ENCODE results near the gene GRAMD4.

GRAMD4 gene

DNA sequence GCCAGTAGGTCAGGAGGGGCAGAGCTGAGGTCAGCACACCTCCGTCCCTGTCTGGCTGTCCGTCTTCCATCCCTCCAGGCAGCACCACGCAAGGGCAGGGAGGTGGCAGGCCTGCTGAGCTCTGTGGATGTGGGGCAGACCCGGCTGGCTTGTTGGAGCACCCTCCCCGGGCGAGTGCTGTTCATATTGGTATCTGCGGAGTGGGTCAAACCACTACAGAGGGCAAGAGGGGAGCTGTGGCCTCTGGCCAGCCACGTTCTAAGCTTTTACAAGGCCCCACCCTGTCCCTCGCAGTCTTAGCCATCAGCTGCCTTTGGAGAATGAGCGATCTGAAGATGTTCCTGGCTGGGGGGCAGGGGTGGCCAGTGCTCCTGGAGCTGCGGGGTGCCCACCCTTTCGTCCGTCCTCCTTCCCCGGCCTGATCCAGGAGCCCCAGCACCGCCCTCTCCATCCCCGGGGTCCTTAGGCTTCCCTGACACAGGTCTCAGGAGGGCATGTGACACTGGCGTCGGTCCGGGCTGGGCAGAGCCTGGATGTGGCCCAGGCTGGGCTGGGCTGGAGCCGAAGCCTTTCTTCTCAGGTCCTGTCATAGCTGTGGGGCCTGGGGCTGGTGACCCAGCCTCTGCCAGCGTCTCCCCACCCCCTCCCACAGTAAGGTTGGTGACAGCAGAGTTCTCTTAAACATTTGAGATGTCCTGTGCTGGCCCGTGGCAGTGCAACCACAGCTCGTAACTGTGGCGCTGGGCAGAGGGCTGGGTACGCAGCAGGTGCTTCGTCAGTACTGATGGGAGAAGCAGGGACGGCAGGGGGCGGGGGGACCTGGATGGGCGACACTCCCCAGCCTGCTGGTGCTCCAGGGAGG lies 31.7 kb upstream of the GRAMD4 start:
- peak; percentile 68 for FAIRE-seq
- no peak for DNase-seq (ENCODE audit: insufficient read length, low spot score)
- TF ChIP-seq POU2F2 (IDR thresholded peaks at IDR 0.05; ENCODE audit: low read depth, low read length) (no peak), POLR2AphosphoS5 (IDR thresholded peaks at IDR 0.05; ENCODE audit: low read depth, low read length) (no peak; the same call in 1 of the 2 replicates), SPI1 (IDR thresholded peaks at IDR 0.05; ENCODE audit: low read depth, low read length) (no peak), TAF1 (IDR thresholded peaks at IDR 0.05; ENCODE audit: low read depth, low read length) (no peak), PAX5 (IDR thresholded peaks at IDR 0.05; ENCODE audit: insufficient read depth, low read length, severe bottlenecking) (no peak), POLR2A (IDR thresholded peaks at IDR 0.05; ENCODE audit: low read depth, low read length) (no peak)

DNA sequence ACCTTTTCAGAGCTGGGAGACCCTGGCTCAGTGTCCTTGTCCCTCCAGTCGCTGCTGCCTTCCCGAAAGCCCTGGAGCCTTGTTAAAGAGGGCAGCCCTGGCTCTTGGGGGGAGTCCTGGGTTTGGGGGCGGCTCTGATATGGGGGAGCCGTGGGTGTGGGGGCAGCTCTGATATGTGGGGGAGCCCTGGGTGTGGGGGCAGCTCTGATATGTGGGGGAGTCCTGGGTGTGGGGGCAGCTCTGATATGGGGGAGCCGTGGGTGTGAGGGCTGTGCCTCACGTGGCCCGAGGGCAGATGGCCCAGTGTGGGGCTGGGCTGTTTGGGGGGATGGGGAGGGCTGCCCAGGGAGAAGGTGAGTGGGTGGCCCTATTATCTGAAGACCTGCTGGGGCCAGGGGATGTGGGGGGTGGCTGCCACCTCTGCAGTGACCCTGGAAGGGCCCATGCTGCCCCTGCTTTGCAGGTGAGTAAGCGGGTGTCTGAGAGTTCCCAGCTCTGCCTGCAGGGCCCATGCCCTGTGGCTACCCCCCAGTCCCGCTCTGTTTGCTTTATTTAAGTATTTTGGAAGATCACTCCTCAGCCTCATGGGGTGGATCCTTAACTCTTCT lies 30.9 kb upstream of the GRAMD4 start:
- no peak for DNase-seq (ENCODE audit: insufficient read length, low spot score)
- no peak for FAIRE-seq
- no peak for TF ChIP-seq POLR2AphosphoS5 (IDR thresholded peaks at IDR 0.05; ENCODE audit: low read depth, low read length)
- no peak for TF ChIP-seq PAX5 (IDR thresholded peaks at IDR 0.05; ENCODE audit: insufficient read depth, low read length, severe bottlenecking)
- no peak for TF ChIP-seq SPI1 (IDR thresholded peaks at IDR 0.05; ENCODE audit: low read depth, low read length)
- no peak for TF ChIP-seq POLR2A (IDR thresholded peaks at IDR 0.05; ENCODE audit: low read depth, low read length)
- no peak for TF ChIP-seq POU2F2 (IDR thresholded peaks at IDR 0.05; ENCODE audit: low read depth, low read length)
- TF ChIP-seq TAF1 (IDR thresholded peaks at IDR 0.05; ENCODE audit: low read depth, low read length): no peak

DNA sequence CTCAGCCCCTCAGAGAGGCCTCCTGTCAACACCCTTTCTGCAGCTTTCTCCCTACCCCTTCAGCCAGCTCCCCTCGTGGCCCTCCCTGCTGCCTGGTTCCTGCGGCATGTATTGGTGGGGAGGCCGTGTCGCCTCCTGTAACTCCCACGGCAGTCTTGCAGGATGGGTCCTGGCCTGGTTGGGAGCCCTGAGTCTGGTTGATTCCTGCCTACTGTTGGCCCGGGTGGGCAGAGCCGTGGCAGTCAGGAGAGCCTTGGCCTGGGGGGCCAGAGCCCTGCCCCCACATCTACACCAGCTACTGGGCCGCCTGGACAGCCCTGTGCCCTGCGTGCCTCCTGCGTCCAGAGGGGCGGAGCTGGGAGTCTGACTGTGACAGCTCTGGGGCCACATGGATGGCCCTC lies 30.3 kb upstream of the GRAMD4 start:
- DNase-seq (ENCODE audit: insufficient read length, low spot score) (no peak), FAIRE-seq (no peak)
- TF ChIP-seq TAF1 (IDR thresholded peaks at IDR 0.05; ENCODE audit: low read depth, low read length) (no peak), SPI1 (IDR thresholded peaks at IDR 0.05; ENCODE audit: low read depth, low read length) (no peak), PAX5 (IDR thresholded peaks at IDR 0.05; ENCODE audit: insufficient read depth, low read length, severe bottlenecking) (no peak), POLR2A (IDR thresholded peaks at IDR 0.05; ENCODE audit: low read depth, low read length) (no peak), POU2F2 (IDR thresholded peaks at IDR 0.05; ENCODE audit: low read depth, low read length) (no peak), POLR2AphosphoS5 (IDR thresholded peaks at IDR 0.05; ENCODE audit: low read depth, low read length) (no peak)

DNA sequence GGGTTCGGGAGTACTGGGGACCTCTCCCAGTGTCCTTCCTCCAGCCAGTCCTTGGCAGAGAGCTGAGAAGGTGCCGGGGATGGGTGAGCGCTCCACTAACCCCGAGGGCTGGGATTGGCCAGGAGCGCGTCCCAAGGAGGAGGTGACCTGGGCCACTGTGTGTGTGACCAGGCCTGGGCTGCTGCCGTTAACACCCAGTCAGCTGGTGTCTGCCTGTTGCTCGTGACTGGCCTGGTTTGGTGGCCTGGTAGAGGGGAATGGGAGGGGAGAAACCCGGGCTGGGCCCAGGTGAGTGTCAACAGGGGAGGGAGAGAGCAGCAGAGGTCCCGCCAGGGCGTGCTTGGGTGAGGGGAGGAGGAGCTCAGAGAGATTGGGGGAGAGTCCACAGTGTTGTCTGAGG lies 29.9 kb upstream of the GRAMD4 start:
- no peak for FAIRE-seq

DNA sequence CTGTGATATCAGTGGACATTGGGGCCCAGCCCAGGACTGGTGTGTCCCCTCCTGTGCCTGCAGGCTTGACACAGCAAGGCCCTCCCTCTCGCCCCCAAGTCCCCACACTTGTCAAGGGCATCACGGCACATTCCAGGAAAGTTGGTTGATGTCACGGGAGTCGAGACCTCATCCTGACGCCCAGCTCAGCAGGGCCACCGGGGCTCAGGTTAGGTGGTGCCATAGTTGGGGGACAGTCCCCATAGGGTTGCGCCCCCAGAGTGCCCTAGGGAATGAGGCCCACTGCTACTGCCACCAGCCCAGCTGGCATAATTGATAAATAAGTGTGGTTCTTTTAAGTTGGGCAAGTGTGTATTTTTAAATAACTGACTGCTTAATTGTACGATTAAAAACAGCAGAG lies 28.3 kb upstream of the GRAMD4 start:
- no peak for DNase-seq (ENCODE audit: insufficient read length, low spot score)
- no peak for TF ChIP-seq POU2F2 (IDR thresholded peaks at IDR 0.05; ENCODE audit: low read depth, low read length)
- TF ChIP-seq POLR2AphosphoS5 (IDR thresholded peaks at IDR 0.05; ENCODE audit: low read depth, low read length): no peak
- no peak for TF ChIP-seq PAX5 (IDR thresholded peaks at IDR 0.05; ENCODE audit: insufficient read depth, low read length, severe bottlenecking)
- peak; percentile 58 for FAIRE-seq

More for the DNA sequence above, 29.9 kb upstream of the GRAMD4 start:
- TF ChIP-seq PAX5 (IDR thresholded peaks at IDR 0.05; ENCODE audit: insufficient read depth, low read length, severe bottlenecking) (no peak), SPI1 (IDR thresholded peaks at IDR 0.05; ENCODE audit: low read depth, low read length) (no peak), POU2F2 (IDR thresholded peaks at IDR 0.05; ENCODE audit: low read depth, low read length) (no peak), TAF1 (IDR thresholded peaks at IDR 0.05; ENCODE audit: low read depth, low read length) (no peak), POLR2AphosphoS5 (IDR thresholded peaks at IDR 0.05; ENCODE audit: low read depth, low read length) (no peak), POLR2A (IDR thresholded peaks at IDR 0.05; ENCODE audit: low read depth, low read length) (no peak)
- no peak for DNase-seq (ENCODE audit: insufficient read length, low spot score)

DNA sequence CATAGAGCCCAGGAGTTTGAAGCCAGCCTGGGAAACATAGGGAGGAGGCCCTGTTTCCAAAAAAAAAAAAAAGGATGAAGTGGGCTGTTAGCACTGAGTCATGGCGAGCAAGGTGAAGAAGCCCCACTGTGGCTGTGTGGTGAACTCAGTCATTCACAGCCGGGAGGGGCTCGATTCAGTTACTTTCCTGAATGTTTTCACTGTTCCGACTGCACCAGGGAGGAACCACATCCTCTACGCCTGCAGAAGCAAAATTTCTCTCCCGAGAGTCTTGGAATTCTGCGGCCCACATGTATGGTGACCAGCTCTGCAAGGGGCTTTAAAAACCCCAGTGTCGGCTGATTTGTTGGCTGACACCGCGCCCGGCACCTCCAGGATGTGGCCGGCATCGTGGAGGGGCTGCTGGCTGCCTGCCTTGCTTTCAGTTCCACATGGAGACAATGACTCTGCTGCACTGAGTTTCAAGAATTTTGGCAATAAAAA lies 27.8 kb upstream of the GRAMD4 start:
- DNase-seq (ENCODE audit: insufficient read length, low spot score) (peak; percentile 71), FAIRE-seq (peak; percentile 97)
- TF ChIP-seq SPI1 (IDR thresholded peaks at IDR 0.05; ENCODE audit: low read depth, low read length): peak; percentile 92
- TF ChIP-seq POLR2A (IDR thresholded peaks at IDR 0.05; ENCODE audit: low read depth, low read length): 0 out of 2 replicates have a peak, but pooled peaks have one; percentile 25
- TF ChIP-seq POU2F2 (IDR thresholded peaks at IDR 0.05; ENCODE audit: low read depth, low read length): no peak

- FAIRE-seq: peak; percentile 90
- TF ChIP-seq POLR2AphosphoS5 (IDR thresholded peaks at IDR 0.05; ENCODE audit: low read depth, low read length) (no peak), POU2F2 (IDR thresholded peaks at IDR 0.05; ENCODE audit: low read depth, low read length) (no peak), TAF1 (IDR thresholded peaks at IDR 0.05; ENCODE audit: low read depth, low read length) (no peak), POLR2A (IDR thresholded peaks at IDR 0.05; ENCODE audit: low read depth, low read length) (no peak), SPI1 (IDR thresholded peaks at IDR 0.05; ENCODE audit: low read depth, low read length) (peak; percentile 80)
- no peak for DNase-seq (ENCODE audit: insufficient read length, low spot score)
Measured at GRCh38 chr22:46593211-46593681, 26.9 kb upstream of the GRAMD4 start.

GRCh38 chr22:46593996-46594946 lies 25.9 kb upstream of the GRAMD4 start:
- TF ChIP-seq POLR2AphosphoS5 (IDR thresholded peaks at IDR 0.05; ENCODE audit: low read depth, low read length) (no peak), TAF1 (IDR thresholded peaks at IDR 0.05; ENCODE audit: low read depth, low read length) (no peak), POU2F2 (IDR thresholded peaks at IDR 0.05; ENCODE audit: low read depth, low read length) (no peak), POLR2A (IDR thresholded peaks at IDR 0.05; ENCODE audit: low read depth, low read length) (no peak), PAX5 (IDR thresholded peaks at IDR 0.05; ENCODE audit: insufficient read depth, low read length, severe bottlenecking) (no peak), SPI1 (IDR thresholded peaks at IDR 0.05; ENCODE audit: low read depth, low read length) (no peak)
- no peak for DNase-seq (ENCODE audit: insufficient read length, low spot score)
- FAIRE-seq: no peak

DNA sequence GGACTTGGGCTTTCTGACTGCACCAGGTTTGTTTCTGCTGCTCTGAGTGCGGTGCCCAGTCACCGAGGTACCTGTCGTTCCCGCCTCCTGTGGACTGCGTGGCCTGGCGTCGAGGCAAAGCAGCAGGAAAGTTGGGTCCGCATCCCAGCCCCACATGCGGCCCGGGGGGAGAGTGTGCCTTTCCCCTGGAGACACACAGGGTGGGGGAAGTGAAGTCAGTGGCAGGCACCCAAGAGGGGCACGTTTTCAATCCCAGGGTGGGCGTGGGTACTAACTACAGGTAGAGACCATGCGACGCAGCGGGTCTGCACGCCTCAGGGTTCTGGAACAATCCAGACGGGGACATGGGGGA lies 25.3 kb upstream of the GRAMD4 start:
- FAIRE-seq (no peak), DNase-seq (ENCODE audit: insufficient read length, low spot score) (no peak)
- TF ChIP-seq POLR2A (IDR thresholded peaks at IDR 0.05; ENCODE audit: low read depth, low read length) (no peak), PAX5 (IDR thresholded peaks at IDR 0.05; ENCODE audit: insufficient read depth, low read length, severe bottlenecking) (no peak), POU2F2 (IDR thresholded peaks at IDR 0.05; ENCODE audit: low read depth, low read length) (no peak), TAF1 (IDR thresholded peaks at IDR 0.05; ENCODE audit: low read depth, low read length) (no peak), POLR2AphosphoS5 (IDR thresholded peaks at IDR 0.05; ENCODE audit: low read depth, low read length) (no peak), SPI1 (IDR thresholded peaks at IDR 0.05; ENCODE audit: low read depth, low read length) (no peak)

All from GM12891 (cell line).